PC-3 (cell line): ENCODE measurements around the gene RBM34. TPM values are rescaled to one million over a fixed set of nuclear protein-coding genes. Genes with fewer than 3 reads are reported as not detected.

Experiments used
- ATAC-seq: fragments of 200-7000 bp; cut with Tn5 transposase; 2 replicates; pipeline ENCODE4 v1.9.1; 2020; ENCODE audit warnings: mild to moderate bottlenecking, moderate library complexity
- BruUV-seq: library from RNA; stranded (reverse); fragments of 400-500 nt; replicated peaks from 2 replicates; lab custom pipeline; 2021; lab: Mats Ljungman, UMichigan
- CTCF ChIA-PET: fragments of 300-600 bp; sonication (Branson Sonifier 250); formaldehyde crosslinking; loops from one replicate; lab custom pipeline; 2022; ENCODE audit warnings: antibody characterized with exemption; lab: Charles Lee
- POLR2A ChIA-PET: fragments of 300-600 bp; sonication (Branson Sonifier 250); formaldehyde crosslinking; loops from one replicate; lab custom pipeline; 2022; ENCODE audit warnings: antibody characterized with exemption; ENCODE audit not compliant: unreplicated experiment; lab: Charles Lee
- DNase-seq: peaks from one replicate; pipeline ENCODE4 v3.0.0-alpha.2; 2015
- H2AFZ ChIP-seq: fragments of 300-600 bp; sonication (generic); 2 replicates; pipeline ENCODE4 v1.6.0; 2016; ENCODE audit warnings: antibody characterized with exemption, low read length
- H3F3A ChIP-seq: fragments of 300-600 bp; sonication (generic); one replicate; pipeline ENCODE4 v1.6.0; 2017; ENCODE audit warnings: antibody characterized with exemption, low read length, control low read depth, mild to moderate bottlenecking; ENCODE audit not compliant: unreplicated experiment
- H3K27ac ChIP-seq: fragments of 300-600 bp; sonication (generic); 2 replicates; pipeline ENCODE4 v1.5.1; 2016; ENCODE audit warnings: mild to moderate bottlenecking, low read length
- H3K27me3 ChIP-seq: fragments of 300-600 bp; sonication (generic); 2 replicates; pipeline ENCODE4 v1.6.1; 2016; ENCODE audit warnings: low read length, mixed read lengths
- H3K36me3 ChIP-seq: fragments of 300-600 bp; sonication (generic); 2 replicates; pipeline ENCODE4 v1.6.1; 2016; ENCODE audit warnings: low read depth, mixed run types, low read length, mixed read lengths
- H3K4me1 ChIP-seq: fragments of 300-600 bp; sonication (generic); 2 replicates; pipeline ENCODE4 v1.5.1; 2016; ENCODE audit warnings: low read length; ENCODE audit not compliant: insufficient read depth
- H3K4me2 ChIP-seq: fragments of 300-600 bp; sonication (generic); 2 replicates; pipeline ENCODE4 v1.6.0; 2016; ENCODE audit warnings: low read length
- H3K4me3 ChIP-seq: fragments of 300-600 bp; sonication (generic); 2 replicates; pipeline ENCODE4 v1.5.1; 2016; ENCODE audit warnings: mild to moderate bottlenecking, low read length, mixed read lengths
- H3K79me2 ChIP-seq: fragments of 300-600 bp; sonication (generic); 2 replicates; pipeline ENCODE4 v1.6.1; 2017; ENCODE audit warnings: low read length, mixed read lengths
- H3K9ac ChIP-seq: fragments of 300-600 bp; sonication (generic); 2 replicates; pipeline ENCODE4 v1.6.0; 2016; ENCODE audit warnings: mild to moderate bottlenecking, low read length
- H3K9me2 ChIP-seq: fragments of 300-600 bp; sonication (generic); replicated peaks from 2 replicates; pipeline ENCODE4 v1.6.1; 2016; ENCODE audit warnings: mixed run types, low read length, mixed read lengths
- H3K9me3 ChIP-seq: fragments of 300-600 bp; sonication (generic); 2 replicates; pipeline ENCODE4 v1.6.1; 2016; ENCODE audit warnings: low read length, mixed read lengths
- H4K20me1 ChIP-seq: fragments of 300-600 bp; sonication (generic); 2 replicates; pipeline ENCODE4 v1.6.1; 2016; ENCODE audit warnings: low read length, mixed read lengths
- CTCF ChIP-seq: fragments of 300-600 bp; sonication (generic); conservative IDR thresholded peaks from 2 replicates; pipeline ENCODE4 v1.5.1; 2017; ENCODE audit warnings: antibody characterized with exemption, low read depth, mild to moderate bottlenecking, low read length
- EZH2 ChIP-seq: fragments of 300-600 bp; sonication (generic); IDR thresholded peaks from one replicate; pipeline ENCODE4 v1.6.1; 2017; ENCODE audit warnings: antibody characterized with exemption, mild to moderate bottlenecking, low read length; ENCODE audit not compliant: unreplicated experiment
- EZH2phosphoT487 ChIP-seq: fragments of 300-600 bp; sonication (generic); IDR thresholded peaks from 2 replicates; pipeline ENCODE4 v1.6.1; 2018; ENCODE audit warnings: mild to moderate bottlenecking, antibody characterized with exemption, low read length, borderline replicate concordance
- intact Hi-C: fragments of 100-400 bp; cut with micrococcal nuclease; formaldehyde crosslinking; loops from 2 replicates; pipeline ENCODE4 v1.9.0; 2023
- total RNA-seq: library from RNA; depleted of rRNA; stranded (reverse); fragments of >200 nt; gene quantifications from 2 replicates; pipeline ENCODE4 v1.2.3, GENCODE V29; 2014

The RBM34 gene
- total RNA-seq, 1 experiment from 2014 or later, result 40.1 TPM

- Histone ChIP-seq H3K9me2 (no peaks in the 10 kb centered on the region), H3K4me1 (peaks cover 11% of the 10 kb centered on the region), H3K9ac (no peak overlapping the region), H3K9me3 (no peaks in the 10 kb centered on the region), H3K27me3 (no peaks in the 10 kb centered on the region), H3K4me2 (no peak overlapping the region), H2AFZ (no peak overlapping the region), H3K36me3 (peaks cover 40% of the 10 kb centered on the region), H3F3A (peaks cover 4% of the 10 kb centered on the region), H3K79me2 (peaks cover 7% of the 10 kb centered on the region; the same call in 1 of the 2 replicates), H3K4me3 (no peak overlapping the region), H3K27ac (no peak overlapping the region), H4K20me1 (0 out of 2 replicates have a peak, but pooled peaks cover 12% of the 10 kb centered on the region)
- no peak for TF ChIP-seq EZH2phosphoT487
- TF ChIP-seq CTCF, result no peak
- no peak for TF ChIP-seq EZH2
- intact Hi-C loops, result loop anchor here (10.0 kb wide), 1 partner anchor 57 kb away; the partner anchor contains the start of gene RBM34
- no TSS peak for BruUV-seq
- ATAC-seq (no peak), DNase-seq (no peak)
- POLR2A ChIA-PET, result no interaction called here
- CTCF ChIA-PET, result no interaction called here
These were observed 52.9 kb downstream of the RBM34 start for GRCh38 chr1:235108185-235108593.

- Histone ChIP-seq H4K20me1 (0 out of 2 replicates have a peak, but pooled peaks cover 6% of the 10 kb centered on the region), H3K36me3 (peaks cover 34% of the 10 kb centered on the region), H3F3A (peaks cover 4% of the 10 kb centered on the region), H3K9me3 (no peaks in the 10 kb centered on the region), H3K27ac (no peak overlapping the region), H3K4me2 (no peak overlapping the region), H3K9ac (no peak overlapping the region), H3K79me2 (peaks cover 4% of the 10 kb centered on the region; the same call in 1 of the 2 replicates), H2AFZ (no peak overlapping the region), H3K4me1 (peaks cover 11% of the 10 kb centered on the region), H3K27me3 (no peaks in the 10 kb centered on the region), H3K9me2 (no peaks in the 10 kb centered on the region), H3K4me3 (no peak overlapping the region)
- intact Hi-C loops, result loop anchor here (10.0 kb wide), 1 partner anchor 57 kb away; the partner anchor contains the start of gene RBM34
- ChIA-PET POLR2A (interaction anchor here (0.6 kb wide), 1 partner anchor 578 kb away, joined by 4 read pairs; no protein-coding TSS in a partner anchor), CTCF (no interaction called here)
- DNase-seq (no peak), ATAC-seq (no peak)
- no TSS peak for BruUV-seq
- no peak for TF ChIP-seq CTCF
- no peak for TF ChIP-seq EZH2phosphoT487
- TF ChIP-seq EZH2, result no peak
These were observed 53.5 kb downstream of the RBM34 start for GRCh38 chr1:235107368-235108184.
